HG03025 (cell line): Measurements from ENCODE around the gene ATG5.

Source experiments
- ATAC-seq: cut with Tn5 transposase; IDR thresholded peaks from one replicate; pipeline ENCODE4 v1.9.1; 2021; ENCODE audit warnings: mild to moderate bottlenecking, moderate library complexity; ENCODE audit not compliant: unreplicated experiment, low FRiP score

Gene ATG5

DNA sequence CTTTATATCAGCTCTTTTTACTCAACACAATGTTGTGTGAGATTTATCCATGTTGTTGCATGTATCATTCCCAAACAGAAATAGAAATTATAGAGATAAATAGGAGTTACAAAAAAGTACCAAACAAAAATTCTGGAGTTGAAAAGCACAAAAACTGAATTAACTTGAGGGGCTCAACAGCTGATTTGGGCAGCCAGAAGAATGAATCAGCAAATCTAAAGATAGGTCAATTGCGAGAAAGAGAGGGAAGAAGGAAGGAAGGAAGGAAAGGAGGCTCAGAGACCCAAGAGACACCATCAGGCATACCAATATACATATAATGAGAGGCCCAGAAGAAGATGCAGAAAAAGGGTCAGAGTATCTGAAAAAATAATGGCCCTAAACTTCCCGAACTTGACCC lies 98.9 kb downstream of the ATG5 start:
- ATAC-seq: no peak

GRCh38 chr6:106225581-106225980 lies 100.0 kb downstream of the ATG5 start:
- no peak for ATAC-seq

GRCh38 chr6:106223300-106223930 lies 102.1 kb downstream of the ATG5 start:
- no peak for ATAC-seq

DNA sequence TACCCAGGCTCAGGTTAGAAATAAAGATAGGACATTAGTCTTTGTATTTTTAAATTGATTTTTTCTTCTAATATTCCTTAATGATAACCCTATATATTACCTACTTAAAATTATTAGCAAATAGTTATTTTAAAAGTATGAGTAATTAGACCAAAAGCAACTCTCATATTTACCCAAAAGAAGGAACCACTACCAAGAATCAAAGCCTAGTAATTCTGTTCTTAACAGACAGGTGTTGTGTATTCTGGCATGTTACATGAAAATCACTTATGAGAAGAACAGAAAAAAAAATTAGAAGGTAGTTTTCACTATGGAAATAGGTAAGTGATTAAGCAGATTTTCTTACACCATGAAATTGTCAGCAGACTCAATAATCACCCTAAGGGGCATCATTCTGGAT lies 105.1 kb downstream of the ATG5 start:
- ATAC-seq: no peak

DNA sequence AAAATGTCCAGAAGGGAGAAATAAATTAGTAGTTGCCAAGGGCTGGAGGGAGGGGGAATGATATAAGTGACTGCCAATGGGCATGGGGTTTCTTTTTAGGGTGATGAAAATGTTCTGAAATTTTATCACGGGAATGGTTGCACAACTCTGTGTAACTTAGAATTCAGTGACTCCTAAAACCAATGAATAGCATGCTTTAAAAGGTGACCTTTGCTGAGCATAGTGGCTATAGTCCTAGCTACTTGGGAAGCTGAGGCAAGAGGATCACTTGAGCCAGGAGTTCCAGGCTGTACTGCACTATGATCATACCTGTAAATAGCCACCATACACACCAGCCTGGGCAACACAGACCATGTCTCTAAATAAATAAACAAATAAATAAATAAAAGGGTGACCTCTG lies 109.0 kb downstream of the ATG5 start:
- no peak for ATAC-seq

DNA sequence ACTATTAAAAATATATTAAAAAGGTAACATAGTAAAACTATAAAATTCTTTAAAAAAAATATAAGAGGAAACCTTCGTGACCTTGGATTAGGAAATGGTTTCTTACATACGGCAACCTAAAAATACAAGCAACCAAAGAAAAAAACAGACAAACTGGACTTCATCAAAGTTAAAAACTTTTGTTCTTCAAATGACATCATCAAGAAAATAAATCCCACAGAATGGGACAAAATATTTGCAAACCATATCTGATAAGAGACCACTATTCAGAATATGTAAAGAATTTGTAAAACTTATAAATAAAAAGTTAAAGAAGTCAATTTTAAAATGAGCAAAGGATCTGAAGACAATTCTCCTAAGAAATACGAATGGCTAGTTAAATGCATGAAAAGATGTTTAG lies 110.0 kb downstream of the ATG5 start:
- ATAC-seq: no peak

DNA sequence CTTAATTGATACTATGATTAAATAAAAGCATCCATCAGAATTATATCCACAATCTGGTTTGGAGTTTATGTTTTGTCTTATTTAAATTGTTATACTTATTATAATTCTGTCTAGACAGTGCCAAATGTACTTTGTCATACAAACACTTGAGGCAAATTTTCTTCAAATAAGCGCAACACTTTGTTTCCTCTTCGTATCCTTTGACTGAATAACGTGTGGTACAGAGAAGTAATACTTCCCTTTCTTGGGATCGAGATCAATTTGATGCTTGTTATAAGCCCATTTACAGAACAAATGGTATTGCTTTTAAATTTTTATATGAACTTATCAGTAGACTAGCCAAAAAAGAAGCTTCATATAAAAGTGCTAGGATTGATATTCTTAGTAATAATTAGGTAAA lies 111.0 kb downstream of the ATG5 start:
- ATAC-seq: no peak

- ATAC-seq: no peak
Measured at GRCh38 chr6:106213660-106214289, 111.8 kb downstream of the ATG5 start.

DNA sequence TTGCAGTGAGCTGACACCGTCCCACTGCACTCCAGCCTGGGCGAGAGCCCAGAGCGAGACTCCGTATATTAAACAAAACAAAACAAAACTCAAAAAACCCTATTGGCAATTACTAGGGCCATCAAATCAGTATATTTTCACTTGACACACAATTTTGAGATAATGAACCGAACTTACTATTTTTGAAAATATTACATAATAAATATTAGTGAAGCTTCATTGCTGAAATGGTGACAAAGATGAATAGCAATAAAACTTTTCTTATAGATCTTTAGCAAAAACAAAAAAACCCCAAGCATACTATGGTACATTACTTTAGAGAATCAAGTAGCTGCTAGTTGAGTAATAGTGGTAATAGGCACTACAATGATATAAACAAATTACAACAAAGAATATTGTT lies 113.0 kb downstream of the ATG5 start:
- ATAC-seq: no peak

DNA sequence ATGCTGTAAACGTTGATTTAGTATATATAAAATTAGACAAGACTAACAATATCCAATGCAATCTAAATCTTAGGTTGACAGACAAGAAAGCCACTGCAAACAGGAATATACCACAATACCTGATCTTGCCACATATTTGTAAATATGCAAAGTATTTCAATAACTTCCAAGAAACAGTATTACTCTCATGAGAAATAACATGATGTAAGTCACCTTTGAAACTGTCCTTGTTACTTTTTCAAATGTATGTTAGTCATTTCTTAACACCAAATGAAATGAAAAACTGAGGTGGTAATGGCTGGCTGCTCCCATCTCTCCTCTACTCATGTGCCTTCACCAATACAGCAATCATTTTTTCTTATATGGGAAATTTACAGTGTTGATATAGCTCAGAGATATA lies 118.7 kb downstream of the ATG5 start:
- no peak for ATAC-seq

DNA sequence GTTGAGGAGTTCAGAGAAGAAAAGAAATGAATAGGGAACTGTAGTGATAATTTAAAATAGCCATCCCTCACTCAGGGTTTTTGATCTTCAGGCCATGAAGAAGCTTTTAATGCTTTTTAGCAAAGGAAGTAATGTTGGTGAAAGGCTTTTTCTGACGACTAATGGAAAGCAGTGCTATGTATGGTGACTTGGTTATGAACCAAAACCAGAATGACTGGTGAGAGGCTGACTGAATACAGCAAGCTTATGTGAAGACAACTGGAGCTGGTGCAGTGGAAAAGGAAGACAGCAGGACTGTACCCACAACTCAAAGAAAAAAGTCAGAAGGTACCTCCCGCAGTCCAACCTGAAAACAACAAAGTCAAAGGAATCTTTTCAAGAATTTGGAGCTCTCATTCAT lies 120.6 kb downstream of the ATG5 start:
- no peak for ATAC-seq

DNA sequence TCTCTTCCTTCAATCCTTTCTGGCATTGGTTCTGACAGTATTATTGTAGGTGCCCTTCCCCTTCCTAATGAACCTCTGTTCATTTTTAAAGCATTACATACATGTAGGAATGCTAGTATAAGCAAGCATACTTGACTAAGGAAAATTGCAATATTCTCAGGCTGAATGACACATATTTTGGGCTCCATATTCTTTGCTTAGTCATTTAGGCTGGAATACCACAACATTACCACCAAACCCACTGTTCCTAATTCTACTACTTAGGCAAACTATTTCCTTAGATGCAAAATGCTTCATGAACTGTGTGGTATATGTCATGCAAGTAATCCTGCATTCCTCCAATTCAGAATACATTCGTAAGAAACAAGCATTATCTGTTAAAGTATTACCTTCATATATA lies 125.6 kb downstream of the ATG5 start:
- ATAC-seq: no peak

DNA sequence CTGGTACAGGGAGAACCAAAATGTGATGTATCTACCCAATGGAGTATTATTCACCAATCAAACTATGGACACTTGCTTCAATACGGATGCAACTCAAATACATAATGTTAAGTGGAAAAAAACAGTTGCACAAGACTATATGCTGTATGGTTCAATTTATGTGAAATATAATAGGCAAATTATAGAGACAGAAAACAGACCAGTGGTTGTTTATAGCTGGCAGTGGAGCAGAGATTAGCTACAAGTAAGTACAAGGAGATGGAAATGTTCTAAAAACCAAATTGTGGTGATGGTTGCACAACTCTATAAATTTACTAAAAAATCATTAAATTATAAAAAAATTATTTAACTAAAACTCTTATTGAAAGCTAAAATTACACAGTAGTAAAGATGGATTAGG lies 126.2 kb downstream of the ATG5 start:
- ATAC-seq: no peak

DNA sequence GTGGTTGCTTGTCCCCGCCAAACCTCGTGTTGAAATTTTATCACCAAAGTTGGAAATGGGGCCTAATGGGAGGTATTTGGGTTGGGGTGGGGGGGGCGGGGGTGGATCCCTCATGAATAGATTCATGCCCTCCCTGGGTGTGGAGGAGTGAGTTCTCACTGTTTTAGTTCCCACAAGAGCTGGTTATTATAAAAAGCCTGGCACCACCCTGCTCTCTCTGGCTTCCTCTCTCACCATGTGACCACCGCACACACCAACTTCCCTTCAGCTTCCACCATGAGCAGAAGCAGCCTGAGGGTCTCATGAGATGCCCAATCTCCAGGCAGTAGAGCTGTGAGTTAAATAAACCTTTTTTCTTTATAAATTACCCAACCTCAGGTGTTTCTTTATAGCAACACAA lies 128.1 kb downstream of the ATG5 start:
- ATAC-seq: no peak

DNA sequence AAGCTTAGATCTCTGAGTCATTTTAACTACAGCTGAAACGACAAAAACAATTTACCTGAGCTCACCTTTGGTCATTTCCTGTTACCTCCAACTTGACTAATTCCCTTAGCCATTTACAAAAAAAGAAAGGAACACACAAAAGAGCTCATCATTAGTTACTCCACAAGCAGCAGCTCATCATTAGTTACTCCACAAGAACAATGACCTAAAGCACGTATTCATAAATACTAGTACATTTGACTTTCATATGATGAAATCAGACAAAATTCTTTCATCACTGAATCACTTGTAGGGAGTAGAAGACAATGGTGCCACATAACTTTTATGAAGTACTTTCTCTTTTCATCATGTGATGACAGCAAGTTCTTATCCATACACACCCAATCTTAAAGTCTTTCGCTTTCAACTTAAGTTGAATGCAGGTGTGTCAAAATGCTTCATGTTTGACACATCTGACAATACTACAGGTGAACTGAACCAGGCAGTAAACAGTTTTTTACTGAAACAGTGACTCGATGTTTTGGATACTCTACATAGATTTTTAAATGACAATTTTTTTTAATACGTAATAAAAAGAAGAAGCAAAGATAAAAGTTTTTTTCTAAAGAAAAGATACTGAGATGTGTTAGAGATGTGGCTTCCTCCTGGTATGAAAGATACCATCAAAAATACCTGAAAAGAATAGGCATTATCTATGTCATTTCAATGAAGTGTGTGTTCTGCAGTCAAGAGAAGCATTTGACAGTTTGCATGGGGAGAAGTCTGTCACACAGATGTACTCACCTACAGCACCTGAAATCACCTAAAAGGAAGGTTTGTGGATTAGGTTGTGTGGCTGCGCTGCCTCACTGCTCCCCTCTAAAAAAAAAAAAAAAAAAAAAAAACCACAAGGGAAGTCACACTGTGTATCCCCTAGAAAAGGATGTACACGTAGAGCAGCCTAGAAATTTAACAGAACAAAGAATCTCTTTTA lies 130.3 kb downstream of the ATG5 start:
- ATAC-seq: no peak

DNA sequence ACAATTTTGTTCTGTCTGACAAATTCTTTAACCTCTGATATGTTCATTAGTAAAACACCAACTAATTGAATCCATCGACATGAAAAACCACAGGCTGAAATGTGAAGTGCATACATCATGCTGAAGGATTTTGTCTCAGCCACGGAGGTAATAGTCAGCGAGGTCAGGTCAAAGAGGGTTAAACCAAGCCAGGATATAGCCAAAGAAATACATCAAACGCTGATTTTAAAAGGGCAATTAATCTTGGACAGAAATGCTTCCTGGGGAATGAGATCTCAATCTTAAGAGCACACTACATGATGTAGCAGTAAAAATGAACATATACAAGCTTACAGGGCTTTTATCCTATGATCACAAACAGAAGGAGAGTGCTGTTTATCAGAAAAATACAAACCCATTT lies 132.7 kb downstream of the ATG5 start:
- ATAC-seq: no peak

DNA sequence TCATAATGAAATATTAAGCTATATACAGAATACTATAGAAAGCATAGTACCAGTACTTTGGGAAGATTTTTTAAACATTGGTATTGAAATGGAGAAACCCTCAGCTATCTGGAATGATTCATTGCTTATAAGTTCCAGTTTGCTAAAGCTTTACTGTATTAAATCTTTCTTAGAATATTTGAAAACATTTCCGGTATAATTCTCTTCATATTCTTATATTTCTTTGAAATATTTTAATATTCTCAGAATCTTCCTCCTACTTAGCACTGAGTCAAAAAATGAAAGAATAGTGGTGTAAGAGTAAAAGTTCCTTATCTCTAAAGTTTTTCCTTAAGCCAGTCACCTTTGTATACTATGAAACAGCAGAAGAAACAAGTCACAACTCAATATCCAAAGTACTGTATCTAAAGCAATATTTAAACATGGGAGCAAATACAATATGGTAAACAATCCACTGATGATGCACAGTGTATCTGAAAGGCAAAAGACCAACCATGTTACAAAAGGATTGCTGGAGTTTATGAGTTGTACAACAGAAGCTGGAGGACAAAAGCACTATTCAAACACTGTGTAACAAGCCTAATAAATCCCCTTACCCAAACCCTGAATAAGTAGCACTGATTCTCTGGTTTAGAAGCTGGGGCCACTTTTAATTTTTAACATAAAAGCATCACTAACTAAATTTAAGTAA lies 137.3 kb downstream of the ATG5 start:
- no peak for ATAC-seq

GRCh38 chr6:106187424-106187982 lies 138.1 kb downstream of the ATG5 start:
- ATAC-seq: no peak

DNA sequence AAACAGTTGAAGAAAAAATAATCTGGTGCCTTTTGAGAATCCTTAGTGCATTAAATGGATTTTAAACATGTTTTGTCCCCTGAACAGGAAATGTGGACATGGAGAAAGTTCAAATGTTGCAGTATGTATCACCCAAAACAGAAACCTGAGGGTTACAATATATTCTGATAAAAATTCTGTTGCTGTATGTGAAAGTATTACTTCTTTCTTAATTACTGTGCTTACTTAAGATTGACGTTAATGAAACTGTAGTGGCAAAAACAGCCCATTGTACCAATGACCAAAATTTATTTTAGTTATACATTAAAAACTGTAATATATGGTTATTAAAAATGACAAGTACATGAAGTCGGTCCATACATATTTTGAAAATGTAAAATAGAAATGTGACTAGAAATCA lies 138.8 kb downstream of the ATG5 start:
- ATAC-seq: no peak

GRCh38 chr6:106186172-106186571 lies 139.4 kb downstream of the ATG5 start:
- no peak for ATAC-seq

GRCh38 chr6:106185615-106186014 lies 139.9 kb downstream of the ATG5 start:
- no peak for ATAC-seq
